ENCODE measurements around the gene GDF9. TPM values are rescaled to one million over a fixed set of nuclear protein-coding genes. Genes with fewer than 3 reads are reported as not detected.
A peak's percentile ranks its signal among the peaks of the same experiment; 100 is the strongest.

The GDF9 gene
- total RNA-seq, 6 donors from 2014 or later: 0.23 to 1.1 (median 0.66) TPM; not detected in 2

- H3K4me1 ChIP-seq: peaks cover 16 to 27% (median 24%) of the 10 kb centered on the region in 4 donors
- H3K27ac ChIP-seq: no peak overlapping the region
- H3K4me3 ChIP-seq: no peak overlapping the region
- no peak for TF ChIP-seq EP300 (IDR thresholded peaks at IDR 0.05)
- no peak for TF ChIP-seq POLR2AphosphoS5 (IDR thresholded peaks at IDR 0.05)
- no peak for TF ChIP-seq CTCF (IDR thresholded peaks at IDR 0.05)
- TF ChIP-seq POLR2A (IDR thresholded peaks at IDR 0.05): no peak
- H3K27me3 ChIP-seq: peaks cover 0 to 12% (median 0%) of the 10 kb centered on the region in 4 donors
- WGBS, 2 donors: 85 to 89% methylated on average over 5 of the region's 5 CpGs
- no peak for DNase-seq
- H3K9me3 ChIP-seq: no peaks in the 10 kb centered on the region
- ATAC-seq (ENCODE audit: low FRiP score in 2 of 2): no peak
- H3K36me3 ChIP-seq: no peaks in the 10 kb centered on the region
These were observed 33.7 kb downstream of the GDF9 start for GRCh38 chr5:132832612-132833011.

DNA sequence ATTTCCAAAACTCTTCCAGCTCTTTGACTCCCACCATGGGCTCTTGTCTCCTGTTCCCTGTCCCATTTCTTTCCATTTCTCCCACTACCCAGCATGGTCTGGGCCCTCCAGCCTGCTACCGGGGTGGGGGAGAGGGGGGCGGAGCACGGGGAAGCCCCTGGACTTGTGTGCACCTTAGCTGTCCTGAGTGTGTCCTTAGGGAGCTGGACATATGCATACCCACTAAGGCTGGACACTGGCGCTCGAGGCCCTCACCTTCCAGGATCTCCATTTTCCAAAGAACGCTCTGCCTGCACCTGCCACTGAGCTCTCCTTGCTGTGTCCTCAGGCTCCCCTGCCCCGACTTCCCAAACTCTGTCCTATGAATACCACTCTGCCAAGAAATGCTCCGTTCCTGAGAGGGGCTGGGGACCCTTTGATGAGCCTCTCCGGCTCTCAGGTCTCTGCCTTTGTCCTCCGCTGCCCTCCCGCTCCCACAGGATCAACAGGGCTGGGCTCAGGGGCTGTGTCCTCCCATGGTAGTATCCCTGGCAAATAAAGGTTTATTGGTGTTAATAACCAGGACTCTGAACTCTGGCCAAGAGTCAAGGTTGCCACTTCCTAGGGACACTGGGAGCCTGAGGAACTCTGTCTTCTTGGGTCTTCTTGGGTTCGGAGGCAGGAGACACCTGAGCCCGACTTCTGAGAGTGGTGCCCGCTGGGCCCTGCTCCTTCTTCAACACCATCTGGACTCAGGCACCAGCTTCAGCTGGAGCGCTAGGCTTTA lies 35.0 kb downstream of the GDF9 start:
- Histone ChIP-seq H3K9me3 (no peaks in the 10 kb centered on the region), H3K36me3 (peaks cover 0 to 4% (median 0%) of the 10 kb centered on the region in 4 donors), H3K27ac (peak overlapping the region; percentile 84 to 94 (median 89)), H3K4me3 (peak overlapping the region in 3 of 4 donors; percentile 85 to 91 (median 88)), H3K4me1 (peaks cover 24 to 35% (median 29%) of the 10 kb centered on the region in 4 donors), H3K27me3 (peaks cover 0 to 12% (median 0%) of the 10 kb centered on the region in 4 donors)
- no peak for TF ChIP-seq CTCF (IDR thresholded peaks at IDR 0.05)
- no peak for TF ChIP-seq POLR2A (IDR thresholded peaks at IDR 0.05)
- TF ChIP-seq POLR2AphosphoS5 (IDR thresholded peaks at IDR 0.05): no peak
- TF ChIP-seq EP300 (IDR thresholded peaks at IDR 0.05): no peak
- ATAC-seq (ENCODE audit: low FRiP score in 2 of 2) (no peak), DNase-seq (peak in 1 of 2 donors; percentile 51)
- WGBS, 2 donors: 89 to 93% methylated on average over 12 to 15 of the region's 15 CpGs

GRCh38 chr5:132830436-132831094 lies 35.7 kb downstream of the GDF9 start, which contains the start of gene SHROOM1:
TSS of gene SHROOM1 (minus strand) at chr5:132830647. CDS start at chr5:132826140, 4,507 bp downstream.
- Histone ChIP-seq H3K36me3 (peaks cover 0 to 4% (median 2%) of the 10 kb centered on the region in 4 donors), H3K27me3 (peaks cover 0 to 14% (median 2%) of the 10 kb centered on the region in 4 donors), H3K4me3 (peak within 1 kb of the TSS; percentile 58 to 91 (median 86)), H3K27ac (peak within 1 kb of the TSS; percentile 84 to 94 (median 89)), H3K9me3 (no peaks in the 10 kb centered on the region), H3K4me1 (peaks cover 29 to 42% (median 36%) of the 10 kb centered on the region in 4 donors)
- WGBS, 2 donors: 16% methylated on average over 16 to 22 of the region's 78 CpGs
- no peak for TF ChIP-seq EP300 (IDR thresholded peaks at IDR 0.05)
- no peak for TF ChIP-seq CTCF (IDR thresholded peaks at IDR 0.05)
- TF ChIP-seq POLR2AphosphoS5 (IDR thresholded peaks at IDR 0.05): peak; percentile 29 to 63
- peak in 3 of 4 donors; percentile 13 to 69 (median 47) for TF ChIP-seq POLR2A (IDR thresholded peaks at IDR 0.05)
- DNase-seq (peak; percentile 79 to 94), ATAC-seq (ENCODE audit: low FRiP score in 2 of 2) (peak; percentile 85 to 88)

- Histone ChIP-seq H3K4me3 (peak overlapping the region; percentile 58 to 91 (median 86)), H3K4me1 (peaks cover 29 to 48% (median 36%) of the 10 kb centered on the region in 4 donors), H3K27ac (peak overlapping the region; percentile 84 to 94 (median 89)), H3K27me3 (peaks cover 0 to 18% (median 2%) of the 10 kb centered on the region in 4 donors), H3K36me3 (peaks cover 0 to 9% (median 6%) of the 10 kb centered on the region in 4 donors), H3K9me3 (no peaks in the 10 kb centered on the region)
- TF ChIP-seq POLR2AphosphoS5 (IDR thresholded peaks at IDR 0.05) (peak in 1 of 2 donors; percentile 26), POLR2A (IDR thresholded peaks at IDR 0.05) (no peak), CTCF (IDR thresholded peaks at IDR 0.05) (peak; percentile 90 to 95 (median 92))
- 4 to 6% methylated on average over 23 to 48 of the region's 75 CpGs for WGBS, 2 donors
- ATAC-seq (ENCODE audit: low FRiP score in 2 of 2) (peak; percentile 83 to 94), DNase-seq (peak; percentile 83 to 96)
These were observed 36.4 kb downstream of the GDF9 start for GRCh38 chr5:132829742-132830435.

Measured in upper lobe of left lung (tissue), 6 donors.